Bronchial epithelial cell (primary cell): ENCODE data around the gene RIC1. TPM values are rescaled to one million over a fixed set of nuclear protein-coding genes. Genes with fewer than 3 reads are reported as not detected.

Experiments used
- DNase-seq: peaks from one replicate; pipeline ENCODE4 v3.0.0-alpha.2; 2010; ENCODE audit warnings: low read depth
- FAIRE-seq: peaks from 2 replicates; lab custom pipeline; 2011; peaks lifted over from hg19 to GRCh38; lab: Jason Lieb, UNC
- H3K27me3 ChIP-seq: 2 replicates; pipeline ENCODE4 v1.5.1; 2011; ENCODE audit warnings: low read length; ENCODE audit not compliant: control insufficient read depth, insufficient read depth
- H3K36me3 ChIP-seq: 2 replicates; pipeline ENCODE4 v1.5.1; 2011; ENCODE audit warnings: low read length; ENCODE audit not compliant: control insufficient read depth, insufficient read depth
- H3K4me3 ChIP-seq: 2 replicates; pipeline ENCODE4 v1.5.1; 2011; ENCODE audit warnings: mild to moderate bottlenecking, low read depth, low read length, control low read depth
- CTCF ChIP-seq: IDR thresholded peaks from 2 replicates; pipeline ENCODE4 v1.5.1; 2011; ENCODE audit warnings: mild to moderate bottlenecking, moderate library complexity, low read length, control low read depth, inconsistent platforms; ENCODE audit not compliant: insufficient read depth, severe bottlenecking
- total RNA-seq: library from RNA; depleted of rRNA; stranded (reverse); fragments of >200 nt; gene quantifications from 2 replicates; pipeline ENCODE4 v1.2.1, GENCODE V29; 2014

Gene RIC1
- total RNA-seq, 1 donor from 2014 or later = 34.2 TPM

- TF ChIP-seq CTCF = no peak
- no peaks in the 10 kb centered on the region for H3K36me3 ChIP-seq
- DNase-seq (no peak), FAIRE-seq (peak; percentile 62)
- no peak overlapping the region for H3K4me3 ChIP-seq
- H3K27me3 ChIP-seq = no peaks in the 10 kb centered on the region
These were observed 55.2 kb downstream of the RIC1 start for GRCh38 chr9:5684101-5684500.

GRCh38 chr9:5688109-5688508 lies 59.2 kb downstream of the RIC1 start:
- FAIRE-seq (no peak), DNase-seq (peak; percentile 7)
- no peaks in the 10 kb centered on the region for H3K27me3 ChIP-seq
- H3K4me3 ChIP-seq = no peak overlapping the region
- no peak for TF ChIP-seq CTCF
- no peaks in the 10 kb centered on the region for H3K36me3 ChIP-seq

- DNase-seq (no peak), FAIRE-seq (no peak)
- H3K27me3 ChIP-seq = no peaks in the 10 kb centered on the region
- TF ChIP-seq CTCF = no peak
- no peaks in the 10 kb centered on the region for H3K36me3 ChIP-seq
- H3K4me3 ChIP-seq = no peak overlapping the region
These were observed 61.4 kb downstream of the RIC1 start for GRCh38 chr9:5690278-5690677.

GRCh38 chr9:5695860-5696259 lies 67.0 kb downstream of the RIC1 start:
- Histone ChIP-seq H3K27me3 (no peaks in the 10 kb centered on the region), H3K4me3 (no peak overlapping the region), H3K36me3 (no peaks in the 10 kb centered on the region)
- no peak for FAIRE-seq
- DNase-seq = no peak
- no peak for TF ChIP-seq CTCF

- Histone ChIP-seq H3K36me3 (no peaks in the 10 kb centered on the region), H3K27me3 (no peaks in the 10 kb centered on the region), H3K4me3 (no peak overlapping the region)
- FAIRE-seq (no peak), DNase-seq (no peak)
- TF ChIP-seq CTCF = no peak
These were observed 68.0 kb downstream of the RIC1 start for GRCh38 chr9:5696884-5697283.

- DNase-seq (no peak), FAIRE-seq (no peak)
- no peak for TF ChIP-seq CTCF
- H3K27me3 ChIP-seq = no peaks in the 10 kb centered on the region
- H3K36me3 ChIP-seq = no peaks in the 10 kb centered on the region
- H3K4me3 ChIP-seq = no peak overlapping the region
These were observed 69.1 kb downstream of the RIC1 start for GRCh38 chr9:5698004-5698403.
